Hematopoietic multipotent progenitor cell treated with erythropoietin and hydrocortisone succinate and interleukin-3 and kit ligand, for 17 days (in vitro differentiated cells): ENCODE results near the gene SIVA1.

ENCODE experiments used
- DNase-seq: peaks from one replicate; pipeline ENCODE4 v3.0.0-alpha.2; 2015; ENCODE audit warnings: low spot score

The SIVA1 gene

DNA sequence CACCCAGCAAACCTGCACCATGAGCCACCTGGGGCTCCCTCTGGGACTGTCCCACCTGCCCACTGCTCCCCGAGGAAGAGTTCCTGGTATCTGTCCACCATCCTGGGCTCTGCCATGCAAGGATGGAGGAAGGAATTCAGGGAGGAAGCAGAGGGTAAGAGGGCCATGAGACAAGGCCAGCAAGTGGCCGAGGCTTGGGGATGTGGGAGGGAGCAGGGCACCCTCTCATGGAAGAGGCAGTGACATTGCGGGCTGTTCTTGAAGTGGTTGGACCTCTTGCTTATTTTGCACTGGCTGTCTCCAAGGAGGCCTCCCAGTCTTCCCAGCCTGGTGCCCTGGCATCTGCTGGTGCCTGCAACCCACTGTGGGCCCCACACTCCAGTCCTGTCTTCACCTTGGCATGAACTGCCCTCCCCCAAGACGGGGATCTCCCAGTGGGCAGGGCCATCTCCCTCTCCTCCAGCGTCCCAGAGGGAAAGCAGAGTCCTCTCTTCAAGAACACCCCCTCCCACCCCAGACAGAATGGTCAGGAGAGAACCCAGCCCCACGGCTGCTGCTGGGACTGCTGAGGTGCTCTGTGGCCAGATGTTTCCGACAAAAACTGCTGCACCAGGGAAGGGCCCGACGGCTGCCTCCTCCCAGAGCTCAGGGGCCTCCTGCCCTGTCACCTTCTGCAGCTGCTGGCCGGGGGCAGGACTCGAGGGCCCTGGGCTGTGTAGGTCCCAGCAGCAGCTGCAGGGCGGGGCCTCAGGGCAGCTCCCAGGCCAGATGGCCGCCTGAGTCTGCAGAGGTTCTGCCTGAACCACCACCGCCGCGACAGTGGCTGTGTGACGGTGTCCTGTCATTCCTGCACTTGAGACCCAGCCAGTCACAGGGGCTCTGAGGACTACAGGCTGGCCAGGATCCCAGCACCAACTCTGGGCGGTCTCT, 44.4 kb downstream of the SIVA1 start:
- DNase-seq = no peak

DNA sequence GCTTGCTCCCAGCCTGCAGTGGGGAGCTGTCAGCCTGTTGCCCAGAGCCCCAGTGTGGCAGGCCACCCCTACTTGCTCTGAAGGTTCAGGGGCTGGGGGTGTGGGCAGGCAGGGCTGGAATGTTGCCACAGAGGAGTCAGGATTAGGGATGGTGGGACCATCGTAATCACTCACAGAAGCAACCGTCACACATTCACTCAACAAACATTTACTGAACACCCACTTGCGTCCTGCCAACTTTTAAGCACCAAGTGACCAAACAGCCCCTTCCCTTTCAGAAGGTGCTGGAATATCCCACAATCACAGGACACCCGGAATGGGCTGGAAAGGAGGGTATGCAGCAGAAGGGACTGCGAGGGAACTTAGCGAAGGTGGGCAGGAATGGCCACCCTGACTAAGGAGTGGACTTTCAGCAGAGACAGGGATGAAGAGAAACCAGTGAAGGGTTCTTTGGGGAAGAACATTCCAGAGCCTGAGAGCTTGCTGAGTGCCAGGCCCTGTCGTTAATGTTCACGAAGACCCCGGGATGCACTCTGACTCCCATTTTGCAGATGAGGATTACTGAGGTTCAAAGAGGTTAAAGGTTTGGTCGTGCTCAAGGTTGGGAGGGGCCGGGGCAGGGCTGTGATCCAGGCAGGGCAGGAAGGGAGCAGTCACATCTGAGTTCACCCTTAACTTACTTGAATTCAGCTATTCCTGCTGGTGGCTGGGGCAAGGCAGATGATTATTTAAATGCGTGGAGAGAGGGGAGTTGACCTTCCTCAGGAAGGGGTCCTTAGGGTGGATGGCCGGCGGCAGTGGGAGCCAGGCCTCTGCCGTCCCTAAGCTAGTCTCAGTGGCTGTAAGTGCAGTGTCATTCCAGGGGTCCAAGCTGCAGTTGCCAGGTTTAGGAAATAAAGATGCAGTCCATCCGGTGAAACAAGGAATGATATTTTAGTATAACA, 45.6 kb downstream of the SIVA1 start:
- no peak for DNase-seq

DNA sequence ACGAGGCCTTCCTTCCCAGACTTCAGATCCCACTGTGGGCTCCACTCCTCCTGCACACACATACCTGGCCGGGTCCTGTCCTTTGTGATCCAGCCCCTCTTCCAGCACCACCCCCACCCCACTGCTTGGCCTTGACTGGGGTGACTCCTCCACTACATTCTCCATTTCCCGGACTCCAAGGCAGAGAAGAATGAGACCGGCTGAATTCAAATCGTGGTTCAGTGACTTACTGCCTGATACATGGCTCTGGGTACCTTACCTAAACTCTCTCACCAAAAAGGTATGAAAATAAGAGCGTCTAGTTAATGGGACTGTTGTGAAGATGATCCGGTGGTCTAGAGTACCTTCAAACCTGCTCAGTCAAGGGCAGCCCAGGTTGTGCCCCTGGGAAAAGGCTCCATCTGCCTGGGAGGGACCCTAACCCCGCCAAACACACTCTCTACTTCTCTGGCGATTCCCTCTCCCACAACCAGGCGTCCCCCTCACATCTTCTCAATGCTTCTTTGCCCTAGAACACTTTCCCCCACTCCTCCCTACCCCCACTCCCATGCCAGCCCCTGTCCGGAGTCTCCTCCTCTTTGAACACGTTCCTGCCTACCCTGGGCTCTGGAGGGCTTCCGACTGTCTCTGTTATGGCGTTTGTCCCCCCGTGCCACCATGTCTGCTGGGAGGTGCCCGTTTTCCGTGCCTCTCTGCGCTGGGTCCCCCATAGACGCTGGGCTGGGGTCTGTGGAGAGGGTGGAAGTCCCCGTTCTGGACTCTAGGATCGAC, 46.5 kb downstream of the SIVA1 start:
- DNase-seq = no peak

DNA sequence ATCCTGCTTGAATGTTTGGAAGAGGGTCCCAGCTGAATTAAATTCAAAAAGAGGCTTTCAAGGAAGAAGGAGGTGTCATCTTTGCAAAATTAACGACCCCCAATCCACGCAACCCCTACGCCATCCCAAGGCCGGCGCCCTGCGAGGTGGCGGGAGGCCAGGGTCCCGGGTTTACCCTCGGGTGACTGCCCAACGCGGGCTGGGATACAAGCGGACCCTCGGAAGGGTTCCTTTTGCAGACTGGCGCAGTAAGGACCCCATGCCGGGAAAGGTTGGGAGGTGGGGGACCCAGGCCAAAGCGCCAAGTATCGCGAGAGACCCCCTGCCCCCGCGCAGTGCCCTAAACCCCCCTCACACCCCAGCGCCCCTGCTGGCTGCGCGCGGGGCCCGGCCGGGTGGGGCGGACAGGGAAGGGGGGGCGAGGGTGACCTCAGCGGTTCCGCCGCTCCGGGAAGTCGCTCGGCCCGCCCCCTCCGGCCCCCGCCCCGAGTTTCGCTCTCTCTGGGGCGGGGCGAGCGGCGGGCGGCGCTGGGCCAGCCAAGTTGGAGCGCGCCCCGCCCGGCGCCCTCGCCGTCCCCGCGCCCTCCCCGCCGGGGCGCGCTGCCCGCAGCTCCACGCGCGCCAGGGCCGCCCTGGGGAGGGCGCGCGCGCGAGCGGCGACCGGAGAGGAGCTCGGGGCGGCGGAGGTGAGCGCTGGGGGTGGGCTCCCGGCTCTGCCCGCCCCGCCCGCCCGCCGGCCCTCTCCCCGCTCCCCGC, 47.2 kb downstream of the SIVA1 start:
- peak; percentile 47 for DNase-seq

DNA sequence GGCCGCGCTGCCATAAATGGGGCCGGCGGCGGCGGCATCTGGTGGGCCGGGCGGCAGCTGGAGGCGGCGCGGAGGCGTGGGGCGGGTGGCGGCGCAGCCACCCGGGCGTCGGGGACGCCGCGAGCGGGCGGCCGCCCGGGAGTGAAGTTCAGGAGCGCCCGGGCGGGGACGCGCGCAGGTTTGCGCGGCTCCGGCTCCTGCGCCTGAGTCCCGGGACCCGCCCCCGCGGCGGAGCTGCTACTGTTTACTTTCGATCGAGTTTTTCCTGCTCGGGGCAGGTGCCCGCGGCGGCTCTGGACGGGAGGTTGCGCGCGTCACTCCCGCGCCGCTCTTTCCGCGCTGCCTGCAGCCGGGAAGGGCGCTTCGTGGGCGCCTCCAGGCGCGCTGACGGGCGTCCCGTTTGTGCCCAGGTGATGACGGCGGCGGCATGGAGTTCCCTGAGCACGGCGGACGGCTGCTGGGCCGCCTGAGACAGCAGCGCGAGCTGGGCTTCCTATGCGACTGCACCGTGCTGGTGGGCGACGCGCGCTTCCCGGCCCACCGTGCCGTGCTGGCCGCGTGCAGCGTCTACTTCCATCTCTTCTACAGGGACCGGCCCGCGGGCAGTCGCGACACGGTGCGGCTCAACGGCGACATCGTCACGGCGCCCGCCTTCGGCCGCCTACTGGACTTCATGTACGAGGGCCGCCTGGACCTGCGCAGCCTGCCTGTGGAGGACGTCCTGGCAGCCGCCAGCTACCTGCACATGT, 48.0 kb downstream of the SIVA1 start, which contains the start of gene ZBTB42:
Gene ZBTB42, plus strand, starts transcription at position 331 of the 749 bp plus-strand sequence. Its CDS starts 97 bp downstream, at position 428.
- no peak for DNase-seq

DNA sequence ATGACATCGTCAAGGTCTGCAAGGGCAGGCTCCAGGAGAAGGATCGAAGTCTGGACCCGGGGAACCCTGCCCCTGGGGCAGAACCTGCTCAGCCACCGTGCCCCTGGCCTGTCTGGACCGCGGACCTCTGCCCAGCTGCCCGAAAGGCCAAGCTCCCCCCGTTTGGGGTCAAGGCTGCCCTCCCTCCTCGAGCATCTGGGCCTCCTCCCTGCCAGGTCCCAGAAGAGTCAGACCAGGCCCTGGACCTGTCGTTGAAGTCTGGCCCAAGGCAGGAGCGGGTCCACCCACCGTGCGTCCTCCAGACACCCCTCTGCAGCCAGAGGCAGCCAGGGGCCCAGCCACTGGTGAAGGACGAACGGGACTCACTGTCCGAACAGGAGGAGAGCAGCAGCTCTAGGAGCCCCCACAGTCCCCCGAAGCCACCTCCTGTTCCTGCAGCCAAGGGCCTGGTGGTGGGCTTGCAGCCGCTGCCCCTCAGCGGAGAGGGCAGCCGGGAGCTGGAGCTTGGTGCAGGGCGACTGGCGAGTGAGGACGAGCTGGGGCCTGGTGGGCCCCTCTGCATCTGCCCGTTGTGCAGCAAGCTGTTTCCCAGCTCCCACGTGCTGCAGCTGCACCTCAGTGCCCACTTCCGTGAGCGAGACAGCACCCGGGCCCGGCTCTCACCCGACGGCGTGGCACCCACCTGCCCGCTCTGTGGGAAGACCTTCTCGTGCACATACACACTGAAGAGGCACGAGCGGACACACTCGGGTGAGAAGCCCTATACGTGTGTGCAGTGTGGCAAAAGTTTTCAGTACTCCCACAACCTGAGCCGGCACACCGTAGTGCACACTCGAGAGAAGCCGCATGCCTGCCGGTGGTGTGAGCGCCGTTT, 48.8 kb downstream of the SIVA1 start:
- DNase-seq = no peak

DNA sequence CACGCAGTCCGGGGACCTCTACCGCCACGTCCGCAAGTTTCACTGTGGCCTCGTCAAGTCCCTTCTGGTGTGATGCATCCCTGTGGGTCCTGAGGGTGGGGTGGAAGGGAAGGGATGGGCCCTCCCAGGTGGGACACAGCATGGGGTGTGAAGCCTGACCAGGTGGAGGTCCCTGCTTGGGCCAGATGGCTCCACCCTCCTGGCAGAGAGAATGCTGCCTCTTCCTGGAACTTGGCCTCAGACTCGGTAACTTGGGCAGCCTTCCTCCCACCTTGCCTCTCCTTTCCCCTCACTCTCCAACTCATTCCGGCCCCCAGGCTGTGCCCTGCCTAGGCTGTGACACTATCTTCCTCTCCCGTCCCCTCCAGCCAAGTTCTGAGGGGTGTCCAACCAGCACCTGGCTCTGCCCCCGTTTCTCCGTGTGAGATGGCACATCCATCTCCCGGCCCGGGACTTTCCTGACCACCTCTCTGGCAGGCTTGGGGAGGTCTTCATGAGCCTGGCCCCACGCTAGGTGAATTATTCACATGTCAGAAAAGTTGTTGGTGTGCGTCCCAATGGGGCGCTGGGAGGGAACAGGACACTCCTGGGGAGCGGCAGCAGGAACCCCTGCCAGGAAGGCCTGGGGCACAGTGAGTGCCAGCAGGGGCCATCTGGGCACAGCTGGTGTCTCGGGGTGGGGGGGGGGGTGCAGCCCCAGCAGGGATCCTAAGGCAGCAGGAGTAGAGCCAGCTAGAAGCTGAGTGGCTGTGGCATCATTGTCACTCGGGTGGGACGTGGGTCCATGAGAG, 49.6 kb downstream of the SIVA1 start:
- DNase-seq = no peak

DNA sequence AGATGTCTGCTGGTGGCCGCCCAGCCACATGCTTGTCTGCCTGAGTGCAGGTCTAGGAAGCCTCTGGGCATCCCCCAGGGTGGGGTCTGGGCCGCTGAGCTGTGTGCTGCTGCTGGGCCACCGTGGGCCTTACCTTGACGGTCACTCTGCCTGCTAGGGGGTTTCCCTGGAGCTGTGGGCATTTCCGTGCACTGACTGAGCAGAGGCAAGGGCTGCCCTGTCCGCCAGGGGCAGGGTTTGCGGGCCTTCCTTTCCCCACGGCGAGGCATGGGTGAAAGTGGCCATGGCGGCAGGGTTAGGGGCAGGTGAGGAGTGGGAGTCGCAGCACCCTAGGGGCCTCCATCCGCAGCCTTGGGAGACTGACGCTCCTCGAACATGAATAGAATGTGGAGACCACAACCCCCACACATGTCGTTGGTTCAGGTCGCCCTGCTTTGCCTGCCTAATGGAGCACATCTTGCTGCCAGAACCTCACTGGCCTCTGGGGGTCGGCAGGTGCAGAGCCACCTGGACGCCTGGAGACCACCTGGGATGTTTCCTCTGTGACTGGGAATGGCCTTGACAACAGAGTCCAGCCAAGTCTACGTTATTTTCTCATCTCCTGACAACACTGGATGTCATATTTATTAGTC, 50.4 kb downstream of the SIVA1 start:
- DNase-seq = no peak

DNA sequence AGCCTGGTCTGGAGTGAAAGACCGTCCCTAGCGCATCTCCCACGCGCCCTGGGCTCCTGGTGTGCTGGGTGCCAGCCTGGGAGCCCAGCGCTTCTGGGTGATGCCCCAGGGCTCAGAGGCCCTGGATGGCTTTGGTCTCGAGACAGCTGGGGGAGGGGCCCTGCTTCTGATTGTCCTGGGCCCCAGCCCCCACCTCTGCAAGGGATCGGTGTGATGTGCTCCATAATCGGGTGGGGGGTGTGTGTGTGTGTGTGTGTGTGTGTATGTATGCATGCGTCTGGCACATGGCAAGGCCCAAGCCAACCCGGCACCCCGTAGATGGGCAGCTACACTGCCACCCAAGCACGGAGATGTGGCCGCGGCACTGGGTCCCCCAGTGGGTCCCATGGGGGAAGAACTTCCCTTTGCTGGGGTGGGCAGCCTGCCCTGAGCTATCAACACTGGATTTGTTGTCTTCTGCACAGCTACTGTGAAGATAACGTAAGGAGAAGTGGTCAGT, 51.0 kb downstream of the SIVA1 start:
- no peak for DNase-seq

DNA sequence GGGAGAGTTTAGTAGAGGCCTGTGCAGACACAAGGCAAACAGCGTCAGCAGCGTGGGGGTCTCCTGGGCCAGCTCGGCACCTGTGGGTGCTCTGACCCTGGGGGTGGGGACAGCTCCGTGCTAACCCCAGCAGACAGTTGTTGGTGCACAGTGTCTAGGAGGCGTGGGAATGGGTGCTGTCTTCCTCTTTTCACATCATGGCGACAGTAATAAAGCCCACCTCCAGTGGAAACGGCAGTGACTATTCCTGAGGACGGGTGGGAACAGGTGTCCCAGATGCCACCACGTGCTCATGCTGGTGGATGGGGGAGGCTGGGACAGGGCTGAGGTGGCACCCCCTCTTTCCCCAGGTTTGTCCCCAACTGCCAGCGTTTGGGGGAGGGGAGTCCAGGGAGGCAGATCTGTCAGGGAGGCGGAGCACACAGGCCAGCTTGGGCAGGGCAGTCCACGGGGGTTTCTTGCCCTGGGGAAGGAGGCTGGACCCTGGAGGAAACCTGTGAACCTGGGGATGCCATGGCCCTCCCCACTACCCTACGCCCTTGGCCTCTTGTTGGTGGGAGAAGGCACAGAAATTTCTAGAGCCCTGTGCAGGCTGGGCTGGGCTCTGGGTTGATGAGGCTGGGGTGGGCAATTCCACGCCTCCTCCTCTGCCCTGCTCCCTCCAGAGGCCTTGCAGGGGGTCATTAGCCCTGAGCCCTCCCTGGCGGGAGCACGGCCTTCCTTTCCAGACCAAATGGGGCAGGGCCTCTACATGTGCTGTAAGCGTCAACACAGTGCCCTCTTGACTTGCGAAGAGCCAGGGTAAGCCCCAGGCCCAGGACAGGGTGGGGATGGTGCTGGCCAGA, 51.8 kb downstream of the SIVA1 start:
- no peak for DNase-seq

DNA sequence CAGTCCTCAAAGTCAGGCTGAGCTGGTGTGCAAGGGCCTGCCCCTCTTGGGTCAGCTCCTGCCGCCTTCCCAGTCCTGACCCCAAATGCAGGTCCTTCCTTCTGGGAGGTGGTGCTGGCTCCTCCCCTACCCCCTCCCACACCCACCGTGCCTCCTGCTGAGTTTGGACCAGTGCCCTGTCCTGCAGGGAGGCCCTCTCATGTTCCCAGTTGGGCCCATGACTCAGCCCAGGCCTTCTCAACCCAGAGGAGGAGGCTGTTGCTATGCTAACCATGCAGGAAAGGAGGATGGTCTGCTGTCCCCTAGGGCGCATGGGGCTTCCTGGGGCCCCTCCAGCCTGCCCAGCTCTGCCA, 52.4 kb downstream of the SIVA1 start:
- DNase-seq = no peak

DNA sequence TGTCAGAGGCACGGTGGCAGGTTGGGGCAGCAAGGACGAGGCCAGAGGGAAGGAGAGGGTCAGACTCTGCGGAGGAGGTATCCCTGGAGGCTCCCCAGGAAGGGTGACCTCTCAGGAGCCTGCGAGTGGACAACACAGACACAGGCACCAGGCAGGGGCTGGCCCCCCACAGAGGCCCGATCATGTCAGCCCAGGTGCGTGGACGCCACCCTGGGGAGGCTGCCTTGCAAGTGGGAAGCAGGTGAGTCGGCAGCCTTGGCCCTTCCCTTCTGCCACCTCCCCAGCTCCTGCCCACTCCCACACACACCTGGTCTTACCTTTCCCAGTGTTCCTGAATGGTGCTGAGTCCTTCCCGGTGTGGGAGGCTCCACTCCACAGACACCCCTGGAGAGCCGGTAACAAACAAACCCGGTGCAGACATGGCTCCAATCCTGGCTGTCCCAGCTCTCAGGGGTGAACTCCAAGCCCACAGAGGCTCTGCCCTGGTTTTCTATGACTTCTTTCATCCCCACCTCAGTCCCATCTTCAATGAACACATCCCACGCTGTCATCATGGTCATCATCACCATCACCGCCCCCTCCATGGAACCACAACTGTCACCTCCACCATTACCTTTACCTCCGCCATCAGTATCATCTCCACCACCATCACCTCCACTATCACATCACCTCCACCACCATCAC, 53.1 kb downstream of the SIVA1 start:
- no peak for DNase-seq

DNA sequence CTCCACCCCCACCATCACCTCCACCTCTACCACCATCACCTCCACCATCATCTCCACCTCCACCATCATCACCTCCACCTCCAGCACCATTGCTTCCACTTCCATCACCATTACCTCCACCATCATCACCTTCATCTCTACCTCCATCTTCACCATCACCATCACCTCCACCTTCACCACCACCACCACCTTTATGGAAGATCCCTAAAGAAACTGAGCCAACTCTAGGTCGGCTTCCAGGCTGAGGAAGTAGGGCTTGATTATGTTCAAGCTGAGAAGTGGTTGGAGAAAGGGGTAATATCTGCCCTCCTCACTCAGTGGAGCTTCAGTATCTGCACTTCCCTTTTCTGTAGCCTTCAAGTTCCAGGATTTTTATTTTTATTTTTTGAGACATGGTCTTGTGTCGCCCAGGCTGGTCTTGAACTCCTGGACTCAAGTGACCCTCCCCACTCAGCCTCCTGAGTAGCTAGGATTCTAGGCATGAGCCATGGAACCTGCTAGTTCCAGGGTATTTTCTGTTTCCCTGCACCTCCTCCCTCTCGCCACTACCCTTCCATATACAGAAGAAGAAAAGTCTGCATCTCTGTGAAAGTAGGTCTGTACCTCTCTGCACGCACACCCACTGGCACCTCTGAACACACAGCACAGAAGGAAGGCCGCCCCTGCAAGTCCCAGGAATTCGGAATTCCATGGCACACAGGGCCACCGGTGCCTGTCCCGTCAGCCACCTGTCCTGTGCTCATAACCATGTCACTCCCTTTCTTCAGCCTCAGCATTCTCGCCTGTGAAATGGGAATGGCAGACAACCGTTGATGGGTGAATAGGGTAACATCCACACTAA, 53.9 kb downstream of the SIVA1 start:
- DNase-seq = no peak

DNA sequence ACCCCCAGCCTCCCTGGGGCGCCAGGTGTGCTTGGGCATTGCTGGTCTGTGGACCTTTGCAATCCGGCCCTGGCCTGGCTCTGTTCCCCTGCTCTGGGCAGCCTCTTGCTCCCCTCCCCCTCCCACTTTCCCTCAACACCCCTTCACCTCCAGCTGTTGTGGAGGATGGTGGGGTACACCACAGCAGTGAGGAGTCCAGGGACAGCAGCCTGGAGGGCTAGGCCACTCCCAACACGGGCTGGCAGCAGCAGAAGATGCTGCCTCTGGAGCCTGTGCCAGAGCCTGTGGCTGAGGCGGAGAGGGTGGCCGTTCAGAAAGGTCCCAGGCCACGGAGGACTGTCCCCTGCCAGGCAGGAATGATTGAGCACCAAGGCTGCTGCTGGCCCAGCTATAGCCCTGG, 55.5 kb downstream of the SIVA1 start:
- no peak for DNase-seq
